Measurements from ENCODE around the gene WT1.
"Not testable (repeated sequence)": the region's sequence is repeated elsewhere in the genome, so short reads cannot be mapped to it uniquely, and the experiment has no call there.

Gene WT1

DNA sequence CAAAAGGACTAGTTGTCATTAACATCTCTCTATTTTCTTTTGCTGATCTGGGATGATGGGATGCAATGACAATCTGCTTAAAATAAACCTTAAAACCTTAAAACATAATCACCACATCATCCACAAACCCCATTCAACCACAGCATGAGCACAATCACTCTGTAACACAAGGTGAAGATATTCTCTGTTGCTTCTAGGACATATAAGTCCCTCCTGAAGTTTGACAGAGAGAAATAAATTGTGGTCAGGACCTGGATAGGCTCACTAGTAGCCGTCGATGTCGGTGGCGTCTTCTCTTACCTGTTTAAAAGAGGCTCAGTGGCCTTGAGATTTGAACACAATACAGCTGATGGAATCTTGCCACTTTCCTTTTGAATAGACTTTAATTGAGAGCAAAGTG is 47.9 kb downstream of the WT1 start:
- no peak for DNase-seq (ENCODE audit: low read depth)

DNA sequence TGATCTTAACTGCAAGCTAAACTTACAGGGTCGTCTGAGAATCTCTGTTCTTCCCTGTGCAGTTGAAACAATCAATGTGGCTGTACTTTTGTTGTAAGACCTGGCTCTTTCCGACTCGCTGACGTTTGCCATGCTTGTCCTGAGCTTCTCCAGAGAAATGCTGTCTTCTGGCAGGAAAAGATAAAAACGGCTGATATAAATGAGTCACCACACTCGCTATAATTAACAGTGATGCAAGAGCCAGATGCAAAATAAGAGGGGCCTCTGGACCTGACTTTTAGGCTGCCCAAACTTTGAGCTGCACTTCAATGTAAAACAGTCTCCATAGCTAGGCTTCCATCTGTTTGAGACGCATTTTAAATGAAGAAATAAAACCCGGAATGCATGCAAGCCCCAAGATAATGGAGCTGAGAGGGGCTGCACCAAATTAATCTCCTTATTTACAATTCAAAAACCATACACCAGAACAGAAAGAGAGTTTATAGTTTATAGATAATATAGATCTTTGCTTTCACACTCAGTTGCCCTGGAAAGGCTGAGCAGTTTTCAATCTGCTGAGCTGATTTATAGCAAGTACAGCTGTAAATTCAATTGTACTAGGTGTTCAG is 48.5 kb downstream of the WT1 start:
- no peak for DNase-seq (ENCODE audit: low read depth)

DNA sequence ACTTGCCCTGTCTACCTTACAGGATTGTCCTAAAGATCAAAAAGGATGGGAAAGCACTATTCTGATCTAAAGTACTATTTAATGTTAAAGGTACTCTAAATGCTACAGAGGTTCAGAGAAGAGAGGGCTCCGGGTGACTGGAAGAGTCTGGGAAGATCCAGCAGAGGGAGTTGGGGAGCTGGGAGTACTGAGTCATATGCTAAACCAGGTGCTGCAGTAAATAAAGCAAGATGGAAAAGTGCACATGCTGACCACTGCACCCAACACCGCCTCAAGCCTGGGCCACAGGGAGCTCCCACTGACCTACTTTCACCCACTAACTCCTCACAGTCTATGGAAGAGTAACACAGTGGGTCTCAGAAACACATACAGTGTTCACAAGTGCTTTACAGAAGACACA is 49.3 kb downstream of the WT1 start:
- no peak for DNase-seq (ENCODE audit: low read depth)

DNA sequence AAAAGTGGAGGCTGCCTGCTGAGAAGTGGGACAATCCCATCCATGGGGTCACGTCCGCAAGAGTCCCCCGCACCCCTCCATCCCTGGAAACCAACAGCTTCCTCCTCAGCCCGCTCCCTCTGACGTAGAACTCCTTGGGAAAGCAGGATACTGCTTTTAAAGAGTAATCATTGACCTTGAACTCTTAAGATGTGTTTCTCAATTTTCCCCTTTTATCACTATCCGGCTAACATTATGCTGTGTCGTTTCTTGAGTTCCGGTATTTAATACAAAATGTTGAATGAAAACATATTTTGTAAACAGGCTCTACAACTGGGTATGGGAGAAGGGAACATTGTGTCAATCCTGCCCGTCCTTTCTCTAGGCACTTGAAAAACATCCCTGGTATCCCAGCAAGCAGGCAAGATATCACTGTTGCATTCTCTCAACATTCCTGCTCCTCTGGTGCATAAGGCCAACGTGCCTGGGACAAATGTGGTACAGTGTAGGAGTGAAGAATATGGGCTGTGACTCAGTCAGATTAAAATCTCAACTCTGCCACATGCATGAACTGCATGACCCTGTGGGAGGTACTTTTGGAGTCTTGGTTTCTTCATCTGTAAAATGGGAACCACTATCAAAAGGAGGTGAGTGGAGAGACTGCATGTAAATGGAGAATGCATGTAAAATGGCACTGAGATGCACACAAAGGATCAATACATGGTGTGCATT is 52.8 kb downstream of the WT1 start:
- no peak for DNase-seq (ENCODE audit: low read depth)

DNA sequence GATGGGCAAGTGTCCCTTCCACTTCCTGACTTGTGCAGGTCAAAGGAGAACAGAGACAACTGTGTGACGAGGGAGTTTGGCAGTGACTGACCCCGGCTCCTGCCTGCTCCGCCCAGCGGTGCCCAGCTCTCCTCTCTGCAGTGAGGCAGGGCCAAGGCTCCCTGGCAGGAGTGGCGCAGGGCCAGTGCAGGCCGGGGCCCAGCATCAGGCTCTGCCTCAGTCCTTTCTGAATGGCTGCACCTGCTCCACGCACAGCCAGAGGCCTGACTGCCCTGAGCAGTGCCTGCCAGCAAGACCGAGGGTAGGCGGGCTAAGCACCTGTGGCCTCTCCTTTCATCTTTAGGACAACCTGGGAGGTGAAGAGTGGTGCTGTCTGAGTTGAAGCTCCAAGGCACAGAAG is 54.2 kb downstream of the WT1 start:
- no peak for DNase-seq (ENCODE audit: low read depth)

DNA sequence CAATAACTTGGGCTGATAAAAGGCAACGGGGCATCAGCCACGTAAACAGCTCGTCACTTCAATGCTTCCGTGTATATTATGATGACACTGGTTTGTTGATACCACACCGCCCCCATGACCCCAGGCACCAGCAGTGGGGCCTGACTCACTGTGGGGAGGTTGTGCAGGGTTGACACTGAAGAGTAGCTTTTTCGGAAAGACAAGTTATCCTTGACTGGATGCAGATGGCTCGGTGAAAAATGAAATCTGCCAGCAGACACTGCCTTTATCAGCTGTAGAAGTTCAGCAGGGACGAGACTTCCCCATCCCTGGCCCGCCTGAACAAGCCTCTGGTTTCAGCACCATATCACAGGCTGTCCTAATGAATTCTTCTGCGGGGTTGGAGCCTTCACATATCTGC is 55.6 kb downstream of the WT1 start:
- no peak for DNase-seq (ENCODE audit: low read depth)

DNA sequence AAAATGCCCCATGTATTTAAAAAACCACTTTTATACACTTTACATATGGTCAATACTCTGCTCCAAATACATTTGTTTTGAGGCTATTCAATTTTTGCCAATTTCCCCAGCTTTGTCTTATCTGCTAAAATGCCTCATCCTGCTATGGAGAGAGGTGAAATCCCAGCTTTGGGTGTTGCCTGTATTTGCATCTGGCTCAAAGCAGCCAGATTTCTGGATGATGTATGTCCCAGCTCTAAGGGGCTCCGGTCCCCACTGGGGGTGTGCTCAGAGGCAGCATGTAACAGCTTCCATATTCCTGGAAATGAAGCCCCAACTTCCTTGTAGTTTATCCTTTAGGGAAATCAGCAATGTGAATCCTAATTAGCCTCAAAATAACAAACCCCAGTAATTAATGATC is 59.5 kb downstream of the WT1 start:
- no peak for DNase-seq (ENCODE audit: low read depth)

DNA sequence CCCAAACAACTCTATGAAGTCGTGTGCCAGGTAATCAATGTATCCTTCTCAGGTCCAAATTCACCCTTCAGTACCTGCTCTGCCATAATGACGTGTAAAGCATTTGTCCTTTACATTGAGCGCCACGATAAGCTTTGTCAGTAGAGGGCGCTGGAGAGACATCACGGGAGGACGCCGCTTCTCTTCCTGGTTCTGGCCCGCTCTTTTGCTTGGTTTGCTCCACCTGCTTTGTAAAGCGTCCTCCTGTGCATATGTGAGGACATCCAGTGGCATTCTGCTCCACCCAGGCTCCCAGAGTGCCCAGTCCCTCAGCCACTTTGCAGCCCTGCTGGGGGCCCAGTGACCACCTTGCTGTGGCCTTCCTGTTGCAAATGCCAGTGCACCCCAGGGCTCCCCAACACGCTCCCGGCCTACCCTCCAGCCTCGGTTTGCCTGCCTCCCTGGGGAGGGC is 61.1 kb downstream of the WT1 start:
- no peak for DNase-seq (ENCODE audit: low read depth)

DNA sequence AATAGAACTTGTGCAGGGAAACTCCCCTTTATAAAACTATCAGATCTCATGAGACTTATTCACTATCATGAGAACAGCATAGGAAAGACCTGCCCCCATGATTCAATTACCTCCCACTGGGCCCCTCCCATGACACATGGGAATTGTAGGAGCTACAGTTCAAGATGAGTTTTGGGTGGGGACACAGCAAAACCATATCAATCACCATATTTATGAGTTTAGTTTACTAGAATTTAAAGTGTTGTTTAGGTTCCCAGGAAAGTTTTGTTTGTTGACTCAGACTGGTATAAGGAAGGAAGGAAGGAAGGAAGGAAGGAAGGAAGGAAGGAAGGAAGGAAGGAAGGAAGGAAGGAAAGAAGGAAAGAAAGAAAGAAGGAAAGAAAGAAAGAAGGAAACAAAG is 65.4 kb downstream of the WT1 start:
- not testable (repeated sequence) for DNase-seq (ENCODE audit: low read depth)

DNA sequence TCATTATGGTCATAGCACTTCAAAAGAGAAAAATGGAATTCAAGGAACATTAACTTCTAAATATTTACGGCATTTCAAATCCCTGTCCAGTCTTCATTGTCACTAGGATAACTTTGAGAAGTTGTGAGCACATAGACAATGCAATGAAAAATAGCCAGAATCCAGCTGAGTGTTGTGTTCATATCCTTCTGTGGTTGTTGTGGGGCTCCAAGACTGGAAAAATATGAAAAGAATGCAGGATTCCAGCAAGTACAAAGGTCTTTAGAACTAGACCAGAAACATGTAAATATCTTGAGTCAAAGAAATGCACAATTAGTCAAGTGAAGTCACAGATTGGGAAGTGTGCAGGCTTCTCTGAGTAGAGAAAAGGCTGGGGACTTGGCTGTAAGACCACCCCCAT is 68.7 kb downstream of the WT1 start:
- no peak for DNase-seq (ENCODE audit: low read depth)

DNA sequence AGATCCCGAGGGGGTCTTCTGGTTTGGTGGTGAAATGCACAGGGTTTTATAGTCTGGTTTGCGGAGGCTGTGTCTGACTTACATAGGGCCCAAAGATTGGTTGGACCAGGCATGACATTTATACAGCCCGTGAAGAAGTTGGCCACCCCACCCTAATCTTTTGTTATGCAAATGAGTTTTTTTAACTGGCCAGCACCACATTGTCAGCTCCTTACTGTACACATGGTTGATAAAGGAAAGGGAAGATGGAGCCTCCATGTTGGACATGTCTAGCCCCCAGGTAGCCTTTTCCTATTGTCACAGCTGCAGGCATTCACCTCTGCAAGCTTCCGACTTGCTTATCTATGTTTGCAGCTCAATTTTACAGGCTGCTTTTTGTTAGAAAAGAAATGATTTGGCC is 70.1 kb downstream of the WT1 start:
- DNase-seq (ENCODE audit: low read depth) = no peak

DNA sequence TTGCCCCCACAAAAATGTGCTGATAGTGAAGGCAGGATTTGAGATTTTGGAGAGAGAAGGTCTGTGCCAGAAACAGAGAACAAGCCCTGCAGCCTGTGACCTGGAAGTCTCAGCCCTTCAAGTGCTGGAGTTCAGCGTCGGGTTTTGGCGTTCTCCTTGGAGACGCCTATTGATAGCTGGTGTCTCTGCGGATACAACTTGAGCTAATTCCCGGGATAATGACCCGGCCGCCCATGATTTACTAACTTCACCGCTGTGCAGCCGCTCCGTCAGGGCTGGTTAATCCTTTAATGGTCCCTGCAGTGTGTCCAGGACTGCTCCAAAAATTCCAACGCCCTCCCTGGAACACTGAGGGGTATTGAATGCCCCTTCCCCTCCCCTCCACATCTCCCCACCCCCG is 76.6 kb downstream of the WT1 start:
- DNase-seq (ENCODE audit: low read depth) = no peak

DNA sequence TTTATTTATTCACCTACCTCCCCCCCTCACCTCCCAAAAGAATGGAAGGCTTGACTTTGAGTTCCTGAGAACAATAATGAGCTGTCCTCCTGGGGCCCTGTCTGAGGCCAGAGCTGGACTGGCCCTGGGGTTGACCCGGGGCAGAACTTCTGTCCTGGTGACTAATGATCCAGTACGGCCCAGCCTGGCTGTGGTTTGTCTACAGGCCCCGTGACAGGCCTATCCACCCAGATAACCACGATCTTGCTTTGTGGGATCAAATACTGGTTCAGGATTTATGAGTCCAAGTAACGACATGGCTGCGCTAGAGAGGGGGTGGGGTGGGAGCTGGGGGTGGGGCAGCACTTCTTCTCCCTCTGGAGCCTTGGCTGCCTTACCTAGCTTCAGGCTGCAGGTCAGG is 81.5 kb downstream of the WT1 start:
- no peak for DNase-seq (ENCODE audit: low read depth)

DNA sequence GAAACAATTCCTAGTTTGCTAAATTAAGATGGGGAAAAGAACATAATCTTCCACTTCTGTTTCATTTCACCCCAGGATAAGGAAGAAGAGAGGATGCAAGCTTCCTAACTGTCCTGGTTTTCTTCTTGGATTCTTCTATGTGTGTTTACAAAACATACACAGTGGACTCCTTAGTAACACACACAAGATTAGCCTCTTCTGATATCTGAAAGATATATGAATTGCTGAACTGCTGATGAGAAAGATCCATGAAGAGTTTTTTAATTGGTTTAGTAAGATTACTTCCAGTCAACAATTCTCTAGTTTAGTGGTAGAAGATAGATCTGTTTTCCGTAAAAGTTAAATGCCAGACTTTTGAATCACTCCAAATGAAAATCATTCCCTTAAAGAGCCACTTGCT is 86.8 kb downstream of the WT1 start:
- DNase-seq (ENCODE audit: low read depth) = no peak

DNA sequence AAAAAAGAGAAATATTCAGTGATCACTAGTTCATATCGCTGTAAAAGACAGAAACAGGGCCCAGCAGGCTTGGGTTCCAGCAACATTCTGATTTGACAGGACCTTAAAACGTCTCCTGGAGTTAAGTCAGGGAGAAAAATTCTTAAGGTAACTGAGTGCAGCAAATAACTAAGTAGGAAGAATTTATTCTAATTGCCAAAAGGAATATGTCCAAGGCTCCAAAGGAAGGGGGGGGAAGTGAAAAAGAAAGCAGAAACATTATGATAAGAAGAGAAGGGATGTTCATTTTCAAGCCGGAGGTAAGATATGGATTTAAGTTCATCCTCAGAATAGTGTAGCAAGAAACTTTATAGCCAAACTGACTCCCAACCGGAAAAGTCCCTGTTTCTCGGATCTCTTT is 90.4 kb downstream of the WT1 start:
- DNase-seq (ENCODE audit: low read depth) = no peak

DNA sequence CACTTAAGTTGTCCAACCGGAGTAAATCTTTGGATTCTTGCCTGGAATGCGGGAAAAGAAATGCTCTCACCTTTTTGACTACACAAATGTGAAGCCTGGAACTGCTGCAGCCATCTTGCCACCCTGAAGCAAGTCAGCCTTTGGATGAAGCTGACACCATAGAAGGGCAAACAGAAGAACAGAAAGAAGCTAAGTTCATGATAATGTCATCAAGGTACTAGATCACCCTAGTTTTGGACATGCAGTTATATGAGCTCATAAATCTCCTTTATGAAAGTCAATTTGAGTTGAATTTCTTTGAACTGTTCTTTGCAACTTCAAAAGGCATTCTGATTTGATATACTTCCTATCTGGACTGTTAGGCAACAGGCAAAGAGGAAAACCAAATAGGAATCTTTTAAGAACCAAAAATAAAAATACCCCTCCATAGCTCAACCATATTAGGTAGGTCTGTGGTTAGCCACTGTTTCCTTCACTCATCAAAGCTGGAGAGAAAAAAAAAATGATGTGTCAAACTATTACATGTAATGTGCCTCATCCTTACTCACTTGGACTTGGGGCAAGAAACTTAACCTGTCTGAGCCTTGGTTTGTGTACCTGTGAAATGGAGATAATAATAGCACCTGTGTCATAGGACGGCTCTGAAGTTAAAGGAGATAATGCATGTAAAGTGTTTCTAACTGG is 91.9 kb downstream of the WT1 start:
- no peak for DNase-seq (ENCODE audit: low read depth)

DNA sequence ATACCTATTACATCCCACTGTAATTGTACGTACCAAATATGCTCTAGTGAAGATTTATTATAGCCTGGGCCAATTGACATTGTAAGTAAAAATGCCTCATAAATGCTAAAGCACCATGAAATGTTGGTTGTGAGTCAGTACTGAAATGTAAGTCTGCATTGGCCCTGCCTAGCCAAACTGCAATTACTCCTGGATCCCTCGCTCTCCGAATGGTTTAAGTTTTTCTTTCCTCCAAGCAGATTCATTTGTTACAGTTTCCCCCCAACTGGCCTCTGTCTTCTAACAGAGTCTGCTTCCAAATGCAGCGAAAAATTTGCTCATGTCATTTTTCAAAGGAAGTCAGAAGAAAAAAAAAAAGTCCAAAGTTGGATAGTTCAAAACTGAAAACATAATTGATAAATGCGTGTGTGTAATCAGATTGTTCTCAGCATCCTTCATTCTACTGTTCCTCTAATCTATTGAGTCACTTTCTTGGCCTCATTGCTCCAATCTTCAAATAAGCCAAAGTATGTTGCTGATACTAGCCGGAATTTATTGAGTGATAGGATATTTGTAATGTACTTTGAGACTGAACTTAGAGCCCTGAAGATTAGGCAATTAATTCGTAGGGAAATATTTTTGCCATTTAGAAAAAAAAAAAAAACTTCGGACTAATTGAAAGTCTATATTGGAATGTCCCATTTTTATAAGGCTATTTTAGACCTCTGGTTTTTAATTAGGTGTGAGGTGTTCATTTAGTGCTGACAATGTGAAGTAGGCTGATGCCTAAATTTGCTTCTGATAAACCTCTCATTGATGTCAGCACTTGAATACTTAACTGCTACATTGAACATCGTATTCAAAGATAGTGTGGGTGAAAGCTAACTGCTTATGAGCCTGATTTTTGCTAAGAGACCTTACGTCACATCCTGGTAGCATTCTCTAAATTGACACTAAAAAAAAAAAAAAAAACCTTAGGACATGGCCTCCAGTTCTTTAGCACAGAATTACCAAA is 93.4 kb downstream of the WT1 start:
- DNase-seq (ENCODE audit: low read depth) = no peak

DNA sequence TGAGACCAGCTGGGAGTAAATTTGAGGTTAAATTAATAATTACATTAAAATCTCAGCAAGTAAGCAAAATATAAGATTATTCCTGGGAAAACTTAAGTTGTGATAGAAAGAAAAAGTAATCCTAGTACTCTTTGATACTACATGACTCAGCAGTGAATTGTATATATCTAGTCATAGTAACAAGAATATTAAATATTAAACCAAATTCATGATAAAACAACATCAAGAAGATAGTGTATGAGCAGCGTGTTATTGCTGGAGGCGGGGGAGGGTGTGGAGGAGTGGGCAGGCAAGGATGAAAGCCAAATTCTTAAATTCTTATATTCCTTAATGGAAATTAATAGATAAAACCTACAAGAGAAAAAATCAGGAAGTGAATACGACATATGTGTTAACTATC is 95.2 kb downstream of the WT1 start:
- DNase-seq (ENCODE audit: low read depth) = no peak
